Omental fat pad (tissue), 4 donors: ENCODE data around the gene WIPF2. TPM values are rescaled to one million over a fixed set of nuclear protein-coding genes. Genes with fewer than 3 reads are reported as not detected.
A peak's percentile ranks its signal among the peaks of the same experiment; 100 is the strongest.

Source experiments
- ATAC-seq: fragments of 150-250 bp; one replicate; pipeline ENCODE4 v1.9.1; 2016; ENCODE audit warnings: mild to moderate bottlenecking, moderate library complexity; ENCODE audit not compliant: low FRiP score
- DNase-seq: peaks from one replicate; pipeline ENCODE4 v3.0.0-alpha.2; 2019; ENCODE audit warnings: low spot score
- total RNA-seq, 4 donors: library from RNA; depleted of rRNA; stranded (reverse); fragments of >200 nt; gene quantifications; one replicate each; pipeline ENCODE4 v1.1.0, GENCODE V29; 2016
- TF ChIP-seq, protein P1 (sequence below), 3 donors: fragments of 450-650 bp; IDR thresholded peaks; one replicate each; pipeline ENCODE4 v1.5.1; 2016 to 2017; ENCODE audit warnings: antibody characterized with exemption in 3 of 3, mild to moderate bottlenecking in 3 of 3, moderate library complexity in 2 of 3

Gene WIPF2
- total RNA-seq, 4 donors from 2014 or later, result 10.1 to 12.9 (median 10.8) TPM

DNA sequence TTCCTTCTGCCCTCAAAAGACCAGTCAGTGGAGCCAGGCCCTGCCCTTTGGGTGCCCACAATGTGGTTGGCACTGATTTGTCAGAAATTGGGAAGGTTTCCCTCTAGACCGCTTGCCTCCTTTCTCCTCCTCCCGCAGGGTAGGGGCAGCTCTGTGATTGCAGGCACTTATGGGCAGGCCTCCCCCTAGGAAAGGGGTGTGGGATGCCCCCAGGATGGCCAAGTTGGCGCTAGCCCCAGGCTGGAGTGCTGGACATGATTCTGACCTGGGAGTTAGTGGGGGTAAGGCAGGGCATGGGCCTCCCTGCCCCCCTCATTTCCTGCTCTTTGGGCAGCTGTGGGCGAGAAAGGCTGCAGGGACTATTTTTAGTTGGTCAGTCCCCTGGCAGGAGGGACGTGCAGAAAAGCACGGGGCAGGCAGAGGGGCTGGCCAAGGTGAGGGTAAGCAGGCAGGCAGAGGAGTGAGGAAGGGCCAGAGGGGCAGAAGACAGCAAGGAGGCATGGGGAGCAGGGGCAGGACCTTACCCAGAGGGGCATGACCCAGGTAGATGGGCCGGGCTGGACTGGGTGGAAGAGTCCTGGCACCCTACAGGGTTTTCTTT is 93.1 kb downstream of the WIPF2 start:
- ATAC-seq, result no peak
- TF ChIP-seq, protein P1, sequence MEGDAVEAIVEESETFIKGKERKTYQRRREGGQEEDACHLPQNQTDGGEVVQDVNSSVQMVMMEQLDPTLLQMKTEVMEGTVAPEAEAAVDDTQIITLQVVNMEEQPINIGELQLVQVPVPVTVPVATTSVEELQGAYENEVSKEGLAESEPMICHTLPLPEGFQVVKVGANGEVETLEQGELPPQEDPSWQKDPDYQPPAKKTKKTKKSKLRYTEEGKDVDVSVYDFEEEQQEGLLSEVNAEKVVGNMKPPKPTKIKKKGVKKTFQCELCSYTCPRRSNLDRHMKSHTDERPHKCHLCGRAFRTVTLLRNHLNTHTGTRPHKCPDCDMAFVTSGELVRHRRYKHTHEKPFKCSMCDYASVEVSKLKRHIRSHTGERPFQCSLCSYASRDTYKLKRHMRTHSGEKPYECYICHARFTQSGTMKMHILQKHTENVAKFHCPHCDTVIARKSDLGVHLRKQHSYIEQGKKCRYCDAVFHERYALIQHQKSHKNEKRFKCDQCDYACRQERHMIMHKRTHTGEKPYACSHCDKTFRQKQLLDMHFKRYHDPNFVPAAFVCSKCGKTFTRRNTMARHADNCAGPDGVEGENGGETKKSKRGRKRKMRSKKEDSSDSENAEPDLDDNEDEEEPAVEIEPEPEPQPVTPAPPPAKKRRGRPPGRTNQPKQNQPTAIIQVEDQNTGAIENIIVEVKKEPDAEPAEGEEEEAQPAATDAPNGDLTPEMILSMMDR (IDR thresholded peaks at IDR 0.05), result no peak
- DNase-seq, result peak; percentile 21

DNA sequence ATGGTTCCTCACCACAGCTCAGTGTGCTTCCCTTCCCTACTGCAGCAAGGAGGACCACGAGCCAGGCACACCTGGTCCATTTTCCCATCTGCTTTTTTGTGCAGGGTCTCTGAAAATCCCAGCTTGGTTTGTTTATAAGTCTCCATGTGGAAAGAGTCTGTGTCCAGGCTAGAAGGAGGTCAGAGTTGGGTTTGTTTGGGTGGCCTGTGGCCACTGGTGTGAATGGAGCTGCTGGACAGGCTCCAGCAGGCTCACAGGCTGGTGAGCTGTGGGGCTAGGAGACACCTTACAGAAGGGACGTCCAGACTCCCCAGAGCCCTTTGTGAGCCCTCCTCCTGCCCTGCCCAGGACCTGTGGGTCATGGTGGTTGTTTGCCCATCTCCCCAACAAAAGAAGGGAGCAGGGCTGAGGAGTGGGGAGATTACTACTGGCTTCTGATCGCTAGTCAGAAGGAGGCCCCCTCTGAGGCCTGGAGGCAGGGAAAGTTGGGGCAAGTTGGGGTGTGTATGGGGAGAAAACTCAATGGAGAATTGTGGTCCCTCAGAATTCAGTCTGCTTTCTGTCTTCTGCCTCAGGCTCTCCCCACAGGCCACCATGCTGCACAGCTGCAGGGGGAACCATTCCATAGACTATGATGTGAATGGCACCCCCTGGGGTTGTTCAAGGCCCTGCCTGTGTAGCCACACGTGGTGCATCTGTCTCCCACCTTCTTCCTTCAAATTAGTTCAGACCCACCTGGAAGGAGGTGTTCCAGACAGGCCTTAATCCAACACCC is 94.0 kb downstream of the WIPF2 start:
- ATAC-seq (no peak), DNase-seq (peak; percentile 19)
- TF ChIP-seq, protein P1 (IDR thresholded peaks at IDR 0.05), result no peak

DNA sequence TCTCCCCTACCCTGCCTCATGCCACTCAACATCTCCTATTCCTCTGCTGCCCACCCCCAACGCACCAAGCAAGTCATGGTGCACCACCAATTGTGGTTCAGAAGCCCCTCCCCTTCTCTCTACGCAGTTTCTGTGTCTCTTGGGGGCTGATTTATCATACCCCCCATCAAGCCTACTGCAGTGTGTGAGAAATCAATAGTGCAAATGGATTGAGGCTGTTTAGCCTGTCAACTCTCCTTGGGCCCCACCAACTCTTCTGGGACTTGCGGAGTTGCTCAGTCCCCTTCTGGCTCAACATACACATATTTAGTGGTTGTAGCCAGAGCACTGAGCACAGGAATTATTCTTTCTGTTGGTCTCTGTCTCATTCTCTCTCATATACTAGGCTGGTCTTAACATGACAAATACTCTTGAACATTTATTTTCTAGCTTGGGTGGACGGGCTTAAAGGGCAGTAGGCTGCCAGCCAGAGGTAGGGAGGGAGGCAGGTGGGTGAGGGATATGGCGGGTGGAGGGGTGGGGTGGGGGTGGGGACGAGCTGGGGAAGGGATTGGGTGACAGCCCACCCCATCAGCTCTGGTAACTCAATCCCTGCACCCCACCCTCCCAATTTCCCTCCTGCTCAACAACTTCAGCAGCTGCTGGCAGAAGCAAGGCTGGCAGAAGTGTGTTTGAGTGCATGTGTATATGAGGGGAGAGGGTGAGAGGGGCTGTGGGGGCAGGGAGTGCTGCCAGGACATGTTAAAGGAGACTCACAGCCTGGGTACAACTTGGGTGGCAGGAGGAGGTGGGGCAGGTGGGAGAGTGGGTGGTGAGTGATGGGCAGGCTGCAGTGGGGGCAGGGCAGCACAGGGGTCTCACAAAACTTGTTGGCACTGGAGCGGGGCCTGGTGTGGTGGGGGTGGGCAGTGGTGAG is 94.8 kb downstream of the WIPF2 start:
- no peak for ATAC-seq
- TF ChIP-seq, protein P1 (IDR thresholded peaks at IDR 0.05), result no peak
- DNase-seq, result no peak

DNA sequence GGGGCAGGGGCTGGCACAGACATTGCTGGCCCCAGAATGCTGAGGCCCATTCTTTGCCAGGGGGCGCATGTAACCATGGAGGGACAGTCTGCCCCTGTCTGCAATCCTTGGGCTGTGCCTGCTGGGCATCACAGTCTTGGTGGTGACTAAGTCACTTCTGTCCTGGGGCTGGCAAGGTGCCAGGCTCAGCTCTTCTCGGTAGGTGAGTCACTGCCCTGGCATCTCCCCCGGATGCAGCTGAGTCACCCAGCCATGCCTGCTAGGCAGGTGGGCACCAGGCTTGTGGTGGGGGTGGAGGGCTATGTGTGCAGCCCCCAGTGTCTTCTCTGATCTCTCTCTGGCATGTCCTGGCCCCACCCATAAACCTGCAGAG is 95.5 kb downstream of the WIPF2 start:
- peak; percentile 93 for DNase-seq
- TF ChIP-seq, protein P1 (IDR thresholded peaks at IDR 0.05), result no peak
- ATAC-seq, result peak; percentile 30

DNA sequence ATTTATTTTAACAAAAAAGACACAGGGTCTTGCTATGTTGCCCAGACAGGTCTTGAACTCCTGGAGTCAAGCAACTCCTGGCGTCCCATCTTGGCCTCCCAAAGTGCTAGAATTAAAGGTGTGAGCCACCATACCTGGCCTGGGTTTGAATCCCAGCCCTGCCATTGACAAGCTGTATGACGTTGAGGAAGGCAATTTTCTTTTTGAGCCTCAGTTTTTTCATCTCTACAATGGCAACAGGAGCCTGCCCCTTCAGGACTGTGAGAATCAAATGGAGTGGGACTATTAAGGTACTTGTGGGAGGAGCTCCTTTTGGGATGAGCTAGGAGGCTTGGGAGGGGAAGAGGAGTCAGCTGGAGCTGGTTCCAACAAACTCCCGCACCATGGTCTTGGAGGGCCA is 96.1 kb downstream of the WIPF2 start:
- DNase-seq (no peak), ATAC-seq (no peak)
- TF ChIP-seq, protein P1 (IDR thresholded peaks at IDR 0.05), result no peak

DNA sequence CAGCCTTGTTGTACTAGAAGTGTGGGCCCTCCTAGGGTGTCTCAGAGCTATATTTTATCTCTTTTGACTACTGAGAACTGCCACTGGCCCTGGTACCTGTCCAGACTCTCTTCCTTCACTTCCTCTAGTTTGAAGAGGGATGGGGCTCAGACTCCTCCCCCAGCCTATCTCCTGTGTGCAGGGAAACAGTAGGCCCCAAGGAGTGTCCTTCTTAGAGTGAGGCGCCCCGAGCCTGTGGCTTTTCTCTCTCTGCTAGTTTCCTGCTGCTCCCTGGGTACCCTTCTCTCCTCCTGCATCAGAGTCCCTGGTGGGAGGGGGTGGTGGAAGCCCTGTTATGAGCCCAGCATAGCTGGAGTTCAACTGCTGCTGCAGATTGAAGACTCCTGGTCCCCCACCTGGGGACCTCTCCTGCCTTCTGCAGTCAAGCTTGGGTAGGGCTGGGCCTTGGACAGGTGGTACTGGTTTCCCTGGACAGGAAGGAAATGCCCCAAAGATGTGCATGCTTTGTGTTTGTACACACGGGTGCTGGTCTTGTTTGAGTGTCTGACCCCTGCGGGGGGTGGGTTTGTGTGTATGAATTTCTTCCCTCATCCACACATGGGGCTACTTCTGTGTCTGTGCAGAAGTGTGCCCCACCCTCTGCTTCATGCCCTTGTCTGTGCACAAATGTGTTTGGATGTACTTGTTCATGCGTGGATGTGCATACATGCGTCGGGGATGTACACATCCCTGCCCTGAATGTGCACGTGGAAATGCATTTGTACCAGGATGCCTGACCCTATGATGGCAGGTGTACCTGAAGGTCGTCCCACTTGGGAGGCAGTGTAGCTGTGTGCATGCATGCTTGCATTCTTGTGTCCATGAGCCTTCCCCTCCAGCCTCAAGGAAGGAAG is 96.8 kb downstream of the WIPF2 start:
- ATAC-seq (no peak), DNase-seq (peak; percentile 21)
- TF ChIP-seq, protein P1 (IDR thresholded peaks at IDR 0.05), result no peak
